ENCODE data around the gene SDK2. TPM values are rescaled to one million over a fixed set of nuclear protein-coding genes. Genes with fewer than 3 reads are reported as not detected.

The SDK2 gene
- total and polyA plus RNA-seq, 2 of the 8 experiments (the other 6 are each of a cell fraction or from before 2014, with no cell fraction given): 3.9 to 4.1 TPM

- H2BK20ac ChIP-seq (ENCODE audit: low read length): peak overlapping the region; percentile 99
Observed at GRCh38 chr17:73359987-73360410, 284.2 kb downstream of the SDK2 start.

More at GRCh38 chr17:73359987-73360410, 284.2 kb downstream of the SDK2 start:
- Histone ChIP-seq H3K27ac (ENCODE audit: low read depth, low read length) (no peak overlapping the region), H3K56ac (replicated peaks; ENCODE audit: insufficient read length, low read depth, low read length) (peak overlapping the region; percentile 13), H3K4ac (replicated peaks; ENCODE audit: insufficient read length, low read depth, low read length) (peak overlapping the region; percentile 6), H3K18ac (ENCODE audit: extremely low read depth, low read length) (peak overlapping the region; percentile 83), H3K14ac (ENCODE audit: insufficient read length) (no peak overlapping the region), H3K4me1 (replicated peaks in 1 of 4; ENCODE audit: control insufficient read depth in 3 of 4, insufficient read depth in 4 of 4, low read length in 3 of 4) (peaks cover 4 to 33% (median 26%) of the 10 kb centered on the region in 4 experiments), H4K20me1 (replicated peaks in 1 of 2; ENCODE audit: control insufficient read depth in 1 of 2, insufficient read depth in 2 of 2, low read length in 2 of 2) (no peaks in the 10 kb centered on the region), H2BK5ac (ENCODE audit: low read depth, low read length) (peak overlapping the region; percentile 95; the same call in 1 of the 2 replicates), H3K4me2 (ENCODE audit: insufficient read depth in 1 of 2, low read depth in 2 of 2, low read length in 2 of 2) (peak overlapping the region; percentile 60 to 81), H4K5ac (ENCODE audit: insufficient read length, low read depth, low read length) (no peak overlapping the region), H2AFZ (ENCODE audit: low read length) (no peak overlapping the region), H3K9me3 (ENCODE audit: insufficient read depth in 2 of 2, low read depth in 1 of 2, low read length in 1 of 2) (no peaks in the 10 kb centered on the region), H2AK5ac (ENCODE audit: low read depth, low read length) (peak overlapping the region; percentile 91; the same call in 1 of the 2 replicates), H3K79me2 (ENCODE audit: control insufficient read depth in 1 of 2, insufficient read depth in 2 of 2, low read length in 2 of 2) (no peaks in the 10 kb centered on the region), H4K91ac (replicated peaks; ENCODE audit: insufficient read length, low read length) (peak overlapping the region; percentile 69), H2BK12ac (ENCODE audit: low read depth, low read length) (peak overlapping the region; percentile 84), H3K79me1 (ENCODE audit: low read depth, low read length) (no peaks in the 10 kb centered on the region), H3K4me3 (ENCODE audit: extremely low read depth in 1 of 4, insufficient read depth in 2 of 4, low read depth in 3 of 4, low read length in 4 of 4) (peak overlapping the region in 1 of 4 experiments; percentile 34; a peak in 3 of 8 replicates), H3K23ac (ENCODE audit: insufficient read length) (no peak overlapping the region), H3K36me3 (ENCODE audit: control insufficient read depth in 2 of 4, insufficient read depth in 4 of 4, low read length in 3 of 4) (no peaks in the 10 kb centered on the region), H3K27me3 (replicated peaks in 1 of 4; ENCODE audit: control insufficient read depth in 3 of 4, extremely low read depth in 1 of 4, insufficient read depth in 3 of 4, low read length in 3 of 4) (no peaks in the 10 kb centered on the region), H3K23me2 (ENCODE audit: low read depth, low read length) (peaks cover 2% of the 10 kb centered on the region; the same call in 1 of the 2 replicates), H2BK120ac (replicated peaks; ENCODE audit: low read depth, low read length) (no peak overlapping the region), H4K8ac (ENCODE audit: extremely low read depth, insufficient read depth, low read length) (no peak overlapping the region), H2BK15ac (ENCODE audit: low read length) (peak overlapping the region; percentile 92), H3K9ac (replicated peaks in 1 of 4; ENCODE audit: extremely low read depth in 1 of 4, low read depth in 3 of 4, low read length in 3 of 4) (no peak overlapping the region; a peak in 1 of 7 replicates)
- FAIRE-seq (peak; percentile 28), DNase-seq (ENCODE audit: low read depth in 1 of 2, low spot score in 2 of 2) (peak; percentile 59 to 81)
- POLR2A ChIA-PET (ENCODE audit: partially characterized antibody): interaction anchor here (0.8 to 1.2 kb wide), 2 partner anchors 11 to 121 kb away, joined by 3 to 5 read pairs; no protein-coding TSS in a partner anchor
- 10% methylated on average over 7 of the region's 7 CpGs; no CpG with 5 or more reads in 1 of the 2 experiments for WGBS, 2 experiments (ENCODE audit: extremely low coverage in 1 of 2, insufficient coverage in 1 of 2, insufficient read length in 1 of 2, insufficient replicate concordance in 2 of 2, low coverage in 1 of 2, low lambda C conversion rate in 2 of 2, missing lambda C conversion rate in 1 of 2)
- CTCF ChIA-PET (ENCODE audit: partially characterized antibody): interaction anchor here (0.8 to 16.5 kb wide), 12 partner anchors 11 to 132 kb away, joined by 3 to 439 read pairs (median 7); partner anchors contain the start of genes CDC42EP4 and CPSF4L
- TF ChIP-seq YY1 (IDR thresholded peaks at IDR 0.05; ENCODE audit: low read depth, low read length): 0 out of 2 replicates have a peak, but pooled peaks have one; percentile 29
- no peak for TF ChIP-seq CEBPB (IDR thresholded peaks at IDR 0.05; ENCODE audit: low read depth, low read length)
- TF ChIP-seq, protein P1, sequence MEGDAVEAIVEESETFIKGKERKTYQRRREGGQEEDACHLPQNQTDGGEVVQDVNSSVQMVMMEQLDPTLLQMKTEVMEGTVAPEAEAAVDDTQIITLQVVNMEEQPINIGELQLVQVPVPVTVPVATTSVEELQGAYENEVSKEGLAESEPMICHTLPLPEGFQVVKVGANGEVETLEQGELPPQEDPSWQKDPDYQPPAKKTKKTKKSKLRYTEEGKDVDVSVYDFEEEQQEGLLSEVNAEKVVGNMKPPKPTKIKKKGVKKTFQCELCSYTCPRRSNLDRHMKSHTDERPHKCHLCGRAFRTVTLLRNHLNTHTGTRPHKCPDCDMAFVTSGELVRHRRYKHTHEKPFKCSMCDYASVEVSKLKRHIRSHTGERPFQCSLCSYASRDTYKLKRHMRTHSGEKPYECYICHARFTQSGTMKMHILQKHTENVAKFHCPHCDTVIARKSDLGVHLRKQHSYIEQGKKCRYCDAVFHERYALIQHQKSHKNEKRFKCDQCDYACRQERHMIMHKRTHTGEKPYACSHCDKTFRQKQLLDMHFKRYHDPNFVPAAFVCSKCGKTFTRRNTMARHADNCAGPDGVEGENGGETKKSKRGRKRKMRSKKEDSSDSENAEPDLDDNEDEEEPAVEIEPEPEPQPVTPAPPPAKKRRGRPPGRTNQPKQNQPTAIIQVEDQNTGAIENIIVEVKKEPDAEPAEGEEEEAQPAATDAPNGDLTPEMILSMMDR (IDR thresholded peaks at IDR 0.05; ENCODE audit: control extremely low read depth in 1 of 3, insufficient read depth in 1 of 3, low read depth in 1 of 3, low read length in 3 of 3): peak; percentile 33 to 42 (median 34)
- no peak for TF ChIP-seq RBBP5 (IDR thresholded peaks at IDR 0.05; ENCODE audit: borderline replicate concordance, low read depth, low read length)
- peak; percentile 23 to 58; a peak in 3 of 4 replicates for TF ChIP-seq RAD21 (IDR thresholded peaks at IDR 0.05 in 1 of 2, conservative IDR thresholded peaks at IDR 0.05 in 1 of 2; ENCODE audit: low read depth in 2 of 2, low read length in 2 of 2)
- TF ChIP-seq EP300 (IDR thresholded peaks at IDR 0.05; ENCODE audit: borderline replicate concordance in 1 of 2, low read depth in 2 of 2, low read length in 2 of 2): no peak
- no peak for TF ChIP-seq SAP30 (IDR thresholded peaks at IDR 0.05; ENCODE audit: insufficient read depth, insufficient replicate concordance, low read length)
